GM06990 (cell line): ENCODE results near the gene ZNF502.
A peak's percentile ranks its signal among the peaks of the same experiment; 100 is the strongest.

Source experiments
- DNase-seq: peaks from one replicate; pipeline ENCODE4 v3.0.0-alpha.2; 2011; ENCODE audit not compliant: insufficient read length; ENCODE audit errors: extremely low read depth
- H3K27me3 ChIP-seq: replicated peaks from 2 replicates; pipeline ENCODE4 v1.6.0; 2011; ENCODE audit warnings: low read length; ENCODE audit not compliant: control insufficient read depth, insufficient read depth
- H3K36me3 ChIP-seq: 2 replicates; pipeline ENCODE4 v1.5.1; 2011; ENCODE audit warnings: low read length; ENCODE audit not compliant: control insufficient read depth, insufficient read depth
- H3K4me3 ChIP-seq: replicated peaks from 2 replicates; pipeline ENCODE4 v1.5.1; 2011; ENCODE audit warnings: low read depth, mild to moderate bottlenecking, control low read depth, low read length
- CTCF ChIP-seq: IDR thresholded peaks from 2 replicates; pipeline ENCODE4 v1.5.1; 2011; ENCODE audit warnings: low read length, control low read depth, mild to moderate bottlenecking, inconsistent platforms; ENCODE audit not compliant: insufficient read depth, poor library complexity, severe bottlenecking

ZNF502 gene

GRCh38 chr3:44678480-44679116 is 33.9 kb upstream of the ZNF502 start:
- Histone ChIP-seq H3K36me3 (no peaks in the 10 kb centered on the region), H3K4me3 (no peak overlapping the region), H3K27me3 (no peaks in the 10 kb centered on the region)
- no peak for DNase-seq
- no peak for TF ChIP-seq CTCF

DNA sequence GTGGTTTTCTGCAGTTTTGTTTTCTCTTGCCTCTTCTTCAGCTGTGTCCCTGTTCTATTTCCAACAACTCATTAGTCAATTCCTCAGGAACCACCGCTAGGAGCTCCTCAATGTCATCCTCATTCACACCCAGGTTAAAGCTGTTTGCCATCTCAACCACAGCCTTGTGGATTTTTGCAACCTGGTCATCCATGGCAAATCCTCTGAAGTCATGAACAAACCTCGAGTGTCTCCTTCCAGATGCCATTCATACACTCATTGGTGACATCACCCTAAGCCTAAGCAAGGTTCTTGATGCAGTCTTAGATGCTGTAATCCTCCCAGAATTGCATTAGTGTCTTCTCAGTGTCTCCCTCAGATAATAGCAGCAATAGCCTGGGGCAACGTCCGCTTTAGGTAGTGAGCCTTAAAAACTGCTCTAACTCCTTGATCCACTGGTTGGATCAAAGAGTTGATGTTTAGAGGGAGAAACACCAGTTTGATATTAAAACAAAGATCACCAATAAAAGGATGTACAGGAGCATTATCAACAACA is 31.5 kb upstream of the ZNF502 start:
- DNase-seq: no peak
- Histone ChIP-seq H3K36me3 (no peaks in the 10 kb centered on the region), H3K4me3 (no peak overlapping the region), H3K27me3 (no peaks in the 10 kb centered on the region)
- TF ChIP-seq CTCF: no peak

GRCh38 chr3:44682182-44682896 is 30.1 kb upstream of the ZNF502 start:
- DNase-seq: no peak
- Histone ChIP-seq H3K36me3 (no peaks in the 10 kb centered on the region), H3K4me3 (no peak overlapping the region), H3K27me3 (no peaks in the 10 kb centered on the region)
- TF ChIP-seq CTCF: no peak

DNA sequence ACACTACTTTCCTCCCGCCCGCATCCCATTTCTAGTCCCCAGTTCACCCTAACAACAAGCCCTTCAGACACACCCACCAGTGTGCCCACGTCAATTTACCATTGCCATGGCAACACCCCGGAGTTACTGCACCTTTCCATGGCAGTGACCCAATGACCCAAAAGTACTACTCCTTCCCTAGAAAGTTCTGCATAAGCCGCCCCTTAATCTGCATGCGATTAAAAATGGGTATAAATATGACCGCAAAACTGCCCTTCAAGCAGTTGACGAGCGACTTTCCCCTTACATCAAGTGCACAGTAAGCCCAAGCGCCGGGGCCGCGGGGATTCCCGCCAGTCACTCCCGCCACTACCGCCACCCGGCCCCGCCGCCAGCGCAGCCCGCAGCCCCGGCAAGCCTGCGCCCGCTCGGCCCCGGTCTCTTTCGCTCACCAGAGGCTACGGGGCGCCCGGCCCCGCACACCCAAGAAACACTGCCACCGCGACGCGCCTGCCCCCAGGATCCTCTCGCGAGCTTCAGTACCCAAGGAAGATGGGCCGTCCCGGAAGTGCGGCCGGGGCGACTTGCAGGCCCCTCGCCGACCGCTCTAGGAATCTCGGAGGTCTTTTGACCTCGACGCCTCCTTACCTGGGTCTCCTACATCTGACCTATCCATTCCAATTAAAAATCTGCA is 27.2 kb upstream of the ZNF502 start:
- H3K27me3 ChIP-seq: no peaks in the 10 kb centered on the region
- peak overlapping the region; percentile 58 for H3K4me3 ChIP-seq
- no peaks in the 10 kb centered on the region for H3K36me3 ChIP-seq
- DNase-seq: peak; percentile 77
- no peak for TF ChIP-seq CTCF

GRCh38 chr3:44687898-44688297 is 24.6 kb upstream of the ZNF502 start:
- Histone ChIP-seq H3K4me3 (no peak overlapping the region), H3K27me3 (no peaks in the 10 kb centered on the region), H3K36me3 (no peaks in the 10 kb centered on the region)
- TF ChIP-seq CTCF: no peak
- no peak for DNase-seq
